Activated CD4-positive, alpha-beta T cell treated with anti-CD3 and anti-CD28 coated beads, Interleukin-2, amount 10 ng/mL, durations not matched to agents 24 days and 14 days (primary cell): ENCODE measurements around the gene BCL11A. TPM values are rescaled to one million over a fixed set of nuclear protein-coding genes. Genes with fewer than 3 reads are reported as not detected.

Source experiments
- DNase-seq: peaks from one replicate; pipeline ENCODE4 v3.0.0; 2022
- H3K27ac Mint-ChIP-seq: one replicate; pipeline ENCODE4 v1.8.0; 2022; ENCODE audit warnings: mild to moderate bottlenecking, mixed read lengths
- H3K27me3 Mint-ChIP-seq: one replicate; pipeline ENCODE4 v1.8.0; 2022; ENCODE audit warnings: mixed read lengths
- H3K36me3 Mint-ChIP-seq: one replicate; pipeline ENCODE4 v1.8.0; 2022; ENCODE audit warnings: low read depth, mild to moderate bottlenecking, mixed read lengths
- H3K4me1 Mint-ChIP-seq: one replicate; pipeline ENCODE4 v1.8.0; 2021; ENCODE audit warnings: mixed read lengths
- H3K4me3 Mint-ChIP-seq: one replicate; pipeline ENCODE4 v1.8.0; 2022; ENCODE audit warnings: mild to moderate bottlenecking, moderate library complexity, mixed read lengths
- H3K9me3 Mint-ChIP-seq: one replicate; pipeline ENCODE4 v1.8.0; 2021; ENCODE audit warnings: mixed read lengths
- intact Hi-C: fragments of 100-400 bp; cut with micrococcal nuclease; formaldehyde crosslinking; loops from one replicate; pipeline ENCODE4 v1.15.1; 2023
- total RNA-seq: library from RNA; stranded (reverse); gene quantifications from 2 replicates; pipeline ENCODE4 v1.2.3, GENCODE V29; 2022

The BCL11A gene
- not detected in 2 replicates for total RNA-seq

- no peak for DNase-seq
- H3K4me1 Mint-ChIP-seq = peaks cover 32% of the 10 kb centered on the region
- no peaks in the 10 kb centered on the region for H3K9me3 Mint-ChIP-seq
- peak within 1 kb of the TSS; percentile 84 for H3K4me3 Mint-ChIP-seq
- H3K27me3 Mint-ChIP-seq = peaks cover 70% of the 10 kb centered on the region
- peak within 1 kb of the TSS; percentile 8 for H3K27ac Mint-ChIP-seq
- intact Hi-C loops = loop anchor here (2.0 to 5.0 kb wide), 2 partner anchors 15 to 1526 kb away; no protein-coding TSS in a partner anchor
- peaks cover 2% of the 10 kb centered on the region for H3K36me3 Mint-ChIP-seq
Observed at GRCh38 chr2:60553495-60554073, at the start of gene BCL11A. TSS of gene BCL11A (minus strand) at chr2:60553654. CDS start at chr2:60553270, 384 bp downstream.

DNA sequence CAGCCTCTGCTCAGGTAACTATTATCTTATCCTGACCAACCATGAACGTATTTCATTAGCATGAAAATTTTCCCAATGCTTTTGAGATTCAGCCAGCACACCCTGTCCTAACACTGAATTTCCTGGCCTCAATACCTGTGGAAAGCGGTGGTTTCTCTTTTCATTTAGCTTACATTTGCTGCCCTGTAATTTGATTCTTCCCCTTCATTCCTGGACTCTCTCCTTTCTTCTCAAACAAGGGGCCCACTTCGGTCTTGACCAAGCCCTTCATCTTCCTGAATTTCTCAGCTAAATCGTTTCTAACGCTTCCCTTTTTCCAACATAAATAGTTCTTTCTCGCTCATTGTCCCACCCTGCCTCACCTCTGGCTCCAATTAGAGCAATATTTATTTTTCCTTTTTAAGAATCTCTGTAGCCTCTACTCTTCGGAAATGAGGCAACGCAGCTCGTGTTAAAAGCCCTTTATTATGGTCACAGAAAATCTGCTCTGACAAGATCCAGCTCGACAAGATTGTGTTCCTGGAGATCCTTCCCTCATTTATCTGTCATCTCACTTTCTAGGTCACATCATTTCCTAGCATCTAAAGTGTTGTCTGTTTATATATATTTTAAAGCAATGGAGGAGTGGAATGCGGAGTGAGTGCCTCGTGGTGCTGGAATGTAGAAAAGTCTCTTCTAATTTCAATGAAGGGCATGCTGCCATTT is 49.5 kb upstream of the BCL11A start:
- no peak overlapping the region for H3K4me3 Mint-ChIP-seq
- H3K4me1 Mint-ChIP-seq = no peaks in the 10 kb centered on the region
- H3K27ac Mint-ChIP-seq = no peak overlapping the region
- H3K9me3 Mint-ChIP-seq = no peaks in the 10 kb centered on the region
- peaks cover 3% of the 10 kb centered on the region for H3K27me3 Mint-ChIP-seq
- intact Hi-C loops = no loop called here
- DNase-seq = no peak
- H3K36me3 Mint-ChIP-seq = no peaks in the 10 kb centered on the region

- intact Hi-C loops = no loop called here
- peaks cover 3% of the 10 kb centered on the region for H3K27me3 Mint-ChIP-seq
- H3K4me3 Mint-ChIP-seq = no peak overlapping the region
Observed at GRCh38 chr2:60602388-60602787, 48.9 kb upstream of the BCL11A start.

DNA sequence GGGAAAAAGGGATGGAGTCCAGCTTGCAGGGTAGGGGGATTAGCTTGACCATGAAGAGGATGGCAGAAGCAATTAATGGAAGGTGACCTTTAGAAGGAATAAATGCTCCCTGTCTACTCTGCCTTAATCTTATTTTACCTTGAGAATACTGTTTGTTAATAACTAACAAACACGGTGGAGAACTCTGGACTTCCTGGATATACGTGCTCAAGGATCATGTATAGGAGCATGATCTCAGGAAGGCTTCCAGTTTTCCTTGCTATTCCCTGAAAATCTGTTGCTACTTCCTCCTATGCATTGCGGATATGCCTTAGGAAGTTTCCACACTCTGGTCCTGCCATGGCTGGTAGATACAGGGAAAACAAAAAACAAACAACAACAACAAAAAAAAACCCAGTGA is 44.8 kb upstream of the BCL11A start:
- no peaks in the 10 kb centered on the region for H3K4me1 Mint-ChIP-seq
- H3K9me3 Mint-ChIP-seq = no peaks in the 10 kb centered on the region
- intact Hi-C loops = no loop called here
- peaks cover 7% of the 10 kb centered on the region for H3K27me3 Mint-ChIP-seq
- DNase-seq = no peak
- H3K36me3 Mint-ChIP-seq = no peaks in the 10 kb centered on the region
- no peak overlapping the region for H3K4me3 Mint-ChIP-seq
- H3K27ac Mint-ChIP-seq = no peak overlapping the region

More at GRCh38 chr2:60602388-60602787, 48.9 kb upstream of the BCL11A start:
- Mint-ChIP-seq H3K36me3 (no peaks in the 10 kb centered on the region), H3K9me3 (no peaks in the 10 kb centered on the region), H3K27ac (no peak overlapping the region), H3K4me1 (no peaks in the 10 kb centered on the region)
- no peak for DNase-seq

- H3K27me3 Mint-ChIP-seq = peaks cover 12% of the 10 kb centered on the region
- intact Hi-C loops = no loop called here
- H3K27ac Mint-ChIP-seq = no peak overlapping the region
- peaks cover 5% of the 10 kb centered on the region for H3K9me3 Mint-ChIP-seq
- H3K36me3 Mint-ChIP-seq = no peaks in the 10 kb centered on the region
- H3K4me1 Mint-ChIP-seq = no peaks in the 10 kb centered on the region
- H3K4me3 Mint-ChIP-seq = no peak overlapping the region
- DNase-seq = no peak
Observed at GRCh38 chr2:60597346-60597745, 43.9 kb upstream of the BCL11A start.

DNA sequence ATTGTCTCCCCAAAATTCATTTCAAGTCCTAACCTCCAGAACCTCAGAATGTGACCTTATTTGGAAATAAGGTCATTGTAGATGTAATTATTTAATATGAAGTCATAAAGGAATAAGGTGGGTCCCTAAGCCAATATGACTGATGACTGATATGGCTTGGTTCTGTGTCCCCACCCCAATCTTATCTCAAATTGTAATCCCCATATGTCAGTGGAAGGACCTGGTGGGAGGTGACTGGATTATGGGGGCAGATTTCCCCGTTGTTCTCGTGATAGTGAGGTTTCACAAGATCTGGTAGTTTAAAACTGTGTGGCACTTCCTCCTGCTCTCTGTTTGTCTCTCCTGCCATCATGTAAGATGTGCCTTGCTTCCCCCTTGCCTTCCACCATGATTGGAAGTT is 43.0 kb upstream of the BCL11A start:
- H3K27me3 Mint-ChIP-seq = peaks cover 13% of the 10 kb centered on the region
- H3K9me3 Mint-ChIP-seq = peaks cover 5% of the 10 kb centered on the region
- intact Hi-C loops = no loop called here
- no peak overlapping the region for H3K4me3 Mint-ChIP-seq
- DNase-seq = no peak
- no peaks in the 10 kb centered on the region for H3K4me1 Mint-ChIP-seq
- no peak overlapping the region for H3K27ac Mint-ChIP-seq
- no peaks in the 10 kb centered on the region for H3K36me3 Mint-ChIP-seq

DNA sequence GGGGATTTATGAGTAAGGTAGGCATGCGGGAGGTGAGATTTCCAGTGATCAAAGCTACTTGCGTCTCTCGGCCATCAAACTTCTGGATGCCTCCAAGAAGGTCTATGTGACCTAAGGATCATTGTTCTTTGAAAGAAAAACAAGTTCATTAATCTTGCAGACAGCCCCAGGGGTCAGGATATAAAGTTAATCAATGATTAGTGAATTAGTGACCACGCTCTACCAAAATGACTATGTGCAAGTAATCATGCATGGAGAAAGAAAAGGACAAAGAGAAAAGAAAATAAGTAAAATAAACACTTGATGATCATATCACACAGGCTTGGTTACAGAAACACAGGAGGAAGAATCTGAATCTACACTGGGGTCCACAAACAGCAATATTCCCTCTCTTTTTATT is 42.5 kb upstream of the BCL11A start:
- Mint-ChIP-seq H3K36me3 (no peaks in the 10 kb centered on the region), H3K4me1 (no peaks in the 10 kb centered on the region), H3K9me3 (peaks cover 5% of the 10 kb centered on the region), H3K27ac (no peak overlapping the region), H3K27me3 (peaks cover 15% of the 10 kb centered on the region), H3K4me3 (no peak overlapping the region)
- intact Hi-C loops = no loop called here
- no peak for DNase-seq

DNA sequence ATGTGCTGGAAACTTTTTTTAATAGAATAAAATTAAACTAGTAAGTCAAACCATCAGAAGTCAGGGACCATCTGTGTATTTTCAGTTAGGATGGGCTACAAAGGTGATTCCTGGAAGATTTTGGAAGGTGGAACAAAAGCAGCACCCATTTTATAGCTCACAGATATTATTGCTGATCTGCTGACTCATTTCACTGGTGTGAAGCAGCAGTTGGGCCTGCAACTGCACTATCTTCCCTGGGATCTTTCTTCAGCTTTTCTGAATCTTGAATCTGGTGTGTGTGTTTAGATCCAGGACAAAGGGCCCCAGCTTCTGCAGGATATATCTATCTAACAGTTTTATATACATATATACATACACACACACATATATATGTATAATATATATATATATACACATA is 35.6 kb upstream of the BCL11A start:
- Mint-ChIP-seq H3K9me3 (peaks cover 5% of the 10 kb centered on the region), H3K27me3 (peaks cover 27% of the 10 kb centered on the region), H3K36me3 (no peaks in the 10 kb centered on the region), H3K4me1 (no peaks in the 10 kb centered on the region), H3K27ac (no peak overlapping the region), H3K4me3 (no peak overlapping the region)
- intact Hi-C loops = no loop called here
- no peak for DNase-seq

- Mint-ChIP-seq H3K27ac (no peak overlapping the region), H3K36me3 (no peaks in the 10 kb centered on the region), H3K4me1 (peaks cover 3% of the 10 kb centered on the region), H3K4me3 (no peak overlapping the region), H3K9me3 (no peaks in the 10 kb centered on the region), H3K27me3 (peaks cover 32% of the 10 kb centered on the region)
- intact Hi-C loops = no loop called here
- DNase-seq = no peak
Observed at GRCh38 chr2:60586081-60586480, 32.6 kb upstream of the BCL11A start.

DNA sequence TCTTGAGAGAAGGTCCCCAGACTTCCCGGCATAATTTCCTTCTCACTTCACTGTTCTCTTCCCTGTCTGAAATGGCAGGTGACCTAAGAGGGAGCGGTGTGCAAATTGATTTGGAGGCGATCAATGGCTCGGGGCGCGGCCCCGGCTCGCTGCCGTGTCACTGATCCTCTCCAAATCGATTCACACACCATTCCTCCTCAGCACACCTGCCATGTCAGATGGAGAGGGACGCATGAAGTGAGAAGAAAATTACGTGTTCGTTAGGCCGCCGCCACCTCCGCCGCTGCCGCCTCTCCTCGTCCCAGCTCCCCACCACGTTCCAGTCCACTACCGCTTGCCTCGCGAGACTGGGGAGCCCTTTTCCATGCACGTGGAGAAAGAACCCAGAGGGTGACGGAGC is 31.8 kb upstream of the BCL11A start:
- H3K27me3 Mint-ChIP-seq = peaks cover 33% of the 10 kb centered on the region
- H3K9me3 Mint-ChIP-seq = no peaks in the 10 kb centered on the region
- H3K4me1 Mint-ChIP-seq = peaks cover 3% of the 10 kb centered on the region
- intact Hi-C loops = no loop called here
- H3K36me3 Mint-ChIP-seq = no peaks in the 10 kb centered on the region
- no peak overlapping the region for H3K27ac Mint-ChIP-seq
- no peak for DNase-seq
- no peak overlapping the region for H3K4me3 Mint-ChIP-seq

DNA sequence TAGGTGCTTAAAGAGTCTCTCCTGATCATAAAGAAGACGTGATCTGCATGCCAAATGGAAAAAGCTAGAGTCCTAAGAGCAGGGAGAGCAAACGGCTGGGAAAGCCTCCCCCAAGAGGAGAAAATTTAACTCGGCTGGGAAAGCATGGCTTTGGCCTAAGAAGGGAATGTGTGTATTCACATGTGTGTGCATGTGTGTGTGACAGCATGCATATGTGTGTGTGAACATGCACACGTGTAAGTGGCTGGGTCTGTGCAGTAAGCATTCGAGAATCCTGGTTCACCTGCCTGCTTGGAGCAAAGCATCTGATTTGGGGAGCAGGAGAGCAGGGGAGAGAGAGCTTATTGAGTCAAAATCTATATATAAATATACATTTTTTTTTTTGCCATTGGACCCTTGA is 30.1 kb upstream of the BCL11A start:
- Mint-ChIP-seq H3K36me3 (no peaks in the 10 kb centered on the region), H3K9me3 (no peaks in the 10 kb centered on the region), H3K27ac (no peak overlapping the region), H3K4me3 (no peak overlapping the region), H3K27me3 (peaks cover 42% of the 10 kb centered on the region), H3K4me1 (peaks cover 3% of the 10 kb centered on the region)
- DNase-seq = no peak
- intact Hi-C loops = loop anchor here (2.0 kb wide), 1 partner anchor 23 kb away; no protein-coding TSS in a partner anchor

DNA sequence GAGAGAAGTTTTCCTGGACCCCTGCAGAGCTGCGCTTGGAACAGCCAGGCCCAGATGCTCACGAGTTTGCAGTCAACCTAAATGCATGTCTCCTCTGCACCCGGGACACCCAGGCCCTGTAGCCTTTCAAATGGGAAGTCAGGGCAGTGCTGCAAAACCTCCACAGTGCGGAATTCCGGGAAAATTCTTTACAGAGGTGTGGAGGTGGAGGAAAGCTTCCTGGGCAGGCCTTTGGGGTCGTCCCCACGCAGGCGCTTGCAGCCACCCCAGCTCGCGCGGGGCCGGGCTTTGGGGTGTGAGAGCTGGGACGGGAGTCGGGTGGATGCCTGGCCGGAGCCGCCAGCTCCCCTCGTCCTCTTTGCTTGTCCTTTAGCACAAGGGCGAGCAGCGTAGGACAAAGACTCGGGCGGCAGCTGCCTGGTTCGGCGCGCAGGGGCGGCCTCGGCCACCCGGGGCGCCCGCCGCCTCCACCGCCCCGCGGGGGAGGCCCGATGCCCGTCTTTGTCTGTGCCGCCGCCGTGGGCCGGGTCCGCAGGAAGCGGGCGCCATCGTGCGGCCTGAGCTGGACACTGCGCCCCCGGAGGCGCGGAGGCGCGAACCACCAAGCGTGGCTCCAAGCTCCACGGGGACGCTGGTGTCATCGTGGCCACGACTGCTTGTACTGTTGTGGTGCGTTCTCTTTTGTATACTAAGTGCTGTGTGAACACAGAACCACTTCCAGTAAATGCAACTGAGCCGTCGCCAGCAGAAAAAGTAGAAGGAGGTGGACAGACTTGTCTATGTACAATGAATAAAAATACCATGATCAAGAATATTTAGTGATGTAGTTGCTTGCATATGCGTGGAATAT is 28.2 kb upstream of the BCL11A start:
- intact Hi-C loops = loop anchor here (2.0 kb wide), 1 partner anchor 21 kb away; no protein-coding TSS in a partner anchor
- DNase-seq = peak; percentile 91
- no peaks in the 10 kb centered on the region for H3K9me3 Mint-ChIP-seq
- no peaks in the 10 kb centered on the region for H3K36me3 Mint-ChIP-seq
- H3K27ac Mint-ChIP-seq = no peak overlapping the region
- H3K27me3 Mint-ChIP-seq = peaks cover 38% of the 10 kb centered on the region
- no peak overlapping the region for H3K4me3 Mint-ChIP-seq
- peaks cover 3% of the 10 kb centered on the region for H3K4me1 Mint-ChIP-seq

DNA sequence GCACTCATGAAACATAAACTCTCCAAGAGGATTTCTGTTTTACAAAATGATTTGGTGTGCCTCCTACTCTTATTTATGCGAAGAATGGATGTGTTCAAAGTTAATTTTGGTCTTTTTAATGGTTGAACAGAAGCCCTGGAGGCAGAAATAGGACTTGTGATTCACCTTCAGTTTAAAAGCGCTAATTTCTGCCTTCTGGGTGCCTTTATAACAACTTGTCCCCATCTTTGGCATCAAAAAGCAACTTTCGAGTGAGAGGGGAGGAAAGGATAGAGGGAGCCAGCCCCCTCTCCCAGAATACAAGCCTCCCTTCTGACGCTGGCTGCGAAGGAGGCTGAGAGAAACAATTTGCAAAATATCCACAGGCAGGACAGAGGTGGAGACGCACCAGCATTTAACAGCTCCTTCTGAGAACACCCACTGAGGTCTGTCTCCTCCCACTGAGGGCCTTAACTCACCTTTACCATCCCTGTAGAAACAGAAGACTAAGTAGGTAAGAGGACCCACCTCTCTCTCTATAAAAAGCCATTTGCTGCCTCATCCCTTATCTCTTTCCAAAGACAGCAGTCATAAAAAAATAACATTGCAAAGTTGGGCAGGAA is 24.3 kb upstream of the BCL11A start:
- intact Hi-C loops = no loop called here
- H3K4me1 Mint-ChIP-seq = peaks cover 3% of the 10 kb centered on the region
- no peaks in the 10 kb centered on the region for H3K36me3 Mint-ChIP-seq
- no peak overlapping the region for H3K27ac Mint-ChIP-seq
- H3K4me3 Mint-ChIP-seq = no peak overlapping the region
- H3K9me3 Mint-ChIP-seq = no peaks in the 10 kb centered on the region
- H3K27me3 Mint-ChIP-seq = peaks cover 44% of the 10 kb centered on the region
- DNase-seq = no peak

- Mint-ChIP-seq H3K27me3 (peaks cover 24% of the 10 kb centered on the region), H3K36me3 (no peaks in the 10 kb centered on the region), H3K4me3 (no peak overlapping the region), H3K27ac (no peak overlapping the region), H3K9me3 (no peaks in the 10 kb centered on the region), H3K4me1 (peaks cover 2% of the 10 kb centered on the region)
- DNase-seq = no peak
- intact Hi-C loops = no loop called here
Observed at GRCh38 chr2:60573251-60573650, 19.8 kb upstream of the BCL11A start.
